T-helper 2 cell treated with Interferon-gamma antibody and Interleukin-4, amounts not matched to agents 100 ng/mL and 5 ng/mL, for 36 hours (primary cell): ENCODE measurements around the gene UTP20. TPM values are rescaled to one million over a fixed set of nuclear protein-coding genes. Genes with fewer than 3 reads are reported as not detected.
"Not testable (repeated sequence)": the region's sequence is repeated elsewhere in the genome, so short reads cannot be mapped to it uniquely, and the experiment has no call there.

ENCODE experiments used
- intact Hi-C: fragments of 100-400 bp; cut with micrococcal nuclease; formaldehyde crosslinking; loops from one replicate; pipeline ENCODE4 v1.15.1; 2023
- total RNA-seq: library from RNA; stranded (reverse); gene quantifications from 2 replicates; pipeline ENCODE4 v1.2.3, GENCODE V29; 2022

The UTP20 gene
- total RNA-seq, 1 donor from 2014 or later: 23.7 TPM

DNA sequence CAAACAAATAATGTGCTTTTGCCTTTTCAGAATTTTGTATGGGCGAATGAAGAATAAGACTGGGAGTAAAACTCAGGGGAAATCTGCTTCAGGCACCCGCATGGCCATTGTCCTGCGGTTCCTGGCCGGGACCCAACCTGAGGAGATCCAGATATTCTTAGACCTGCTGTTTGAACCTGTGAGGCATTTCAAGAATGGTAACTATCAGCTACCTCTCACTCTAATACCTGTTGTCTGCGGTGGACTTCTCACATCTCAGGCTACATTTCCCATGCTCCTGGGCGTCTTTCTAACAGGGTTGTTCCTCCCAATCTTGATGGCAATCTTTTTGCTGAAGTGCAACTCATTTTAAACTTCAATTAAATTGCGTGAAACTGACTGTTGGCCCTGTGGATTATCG, 47.1 kb downstream of the UTP20 start:
- intact Hi-C loops: no loop called here

GRCh38 chr12:101327546-101327945, 47.6 kb downstream of the UTP20 start:
- intact Hi-C loops: no loop called here

DNA sequence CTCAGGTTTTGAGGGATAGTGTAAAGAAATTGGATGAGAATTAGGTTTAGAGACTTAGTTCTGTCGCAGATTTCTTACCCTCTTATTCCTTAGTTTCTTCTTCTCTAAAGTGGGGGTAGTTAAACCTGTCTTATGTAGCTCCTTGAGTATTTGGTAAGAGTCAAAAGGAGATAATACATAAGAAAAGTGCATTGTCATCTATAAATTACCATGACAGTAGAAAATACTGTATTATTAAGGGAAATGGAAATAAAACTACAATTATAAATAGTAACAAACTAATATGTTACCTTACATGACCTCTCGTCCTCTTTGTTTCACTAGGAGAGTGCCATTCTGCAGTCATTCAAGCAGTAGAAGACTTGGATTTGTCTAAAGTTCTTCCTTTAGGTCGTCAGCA, 49.0 kb downstream of the UTP20 start:
- intact Hi-C loops: no loop called here

- intact Hi-C loops: no loop called here
Observed at GRCh38 chr12:101330631-101331030, 50.7 kb downstream of the UTP20 start.

GRCh38 chr12:101336437-101336836, 56.5 kb downstream of the UTP20 start:
- intact Hi-C loops: no loop called here

DNA sequence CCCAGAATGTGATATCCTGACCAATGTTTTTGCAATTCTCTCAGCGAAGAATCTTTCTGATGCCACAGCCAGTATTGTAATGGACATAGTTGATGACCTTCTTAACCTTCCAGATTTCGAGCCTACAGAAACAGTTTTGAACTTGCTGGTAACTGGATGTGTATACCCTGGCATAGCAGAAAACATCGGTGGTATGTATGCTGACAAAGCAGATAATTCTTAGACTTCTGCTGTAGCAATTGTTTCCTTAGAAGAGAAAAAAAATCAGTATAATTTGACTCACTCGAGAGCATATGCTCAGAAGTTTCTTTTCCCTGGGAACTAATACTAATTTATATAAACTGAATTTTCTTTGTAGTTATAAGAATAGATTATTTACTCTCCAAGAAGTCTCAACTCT, 58.2 kb downstream of the UTP20 start:
- intact Hi-C loops: no loop called here

- intact Hi-C loops: no loop called here
Observed at GRCh38 chr12:101343893-101344292, 64.0 kb downstream of the UTP20 start.

GRCh38 chr12:101351682-101352081, 71.8 kb downstream of the UTP20 start:
- intact Hi-C loops: no loop called here

DNA sequence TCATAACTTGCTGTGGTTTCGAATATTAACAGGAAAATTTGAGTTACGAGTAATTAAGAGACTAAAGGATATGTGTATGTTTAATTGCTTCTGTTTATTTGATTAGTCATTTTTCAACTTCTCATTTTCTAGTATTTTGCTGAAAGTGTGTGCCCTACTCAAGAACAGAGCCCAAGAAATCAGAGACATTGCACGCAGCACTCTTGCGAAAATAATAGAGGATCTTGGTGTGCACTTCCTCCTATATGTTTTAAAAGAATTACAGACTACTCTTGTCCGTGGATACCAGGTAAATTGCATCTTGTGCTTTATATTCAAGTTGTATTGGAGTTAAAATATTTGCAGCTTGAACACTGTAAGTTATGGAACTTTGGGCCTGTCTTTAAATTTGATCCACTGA, 76.9 kb downstream of the UTP20 start:
- intact Hi-C loops: no loop called here

DNA sequence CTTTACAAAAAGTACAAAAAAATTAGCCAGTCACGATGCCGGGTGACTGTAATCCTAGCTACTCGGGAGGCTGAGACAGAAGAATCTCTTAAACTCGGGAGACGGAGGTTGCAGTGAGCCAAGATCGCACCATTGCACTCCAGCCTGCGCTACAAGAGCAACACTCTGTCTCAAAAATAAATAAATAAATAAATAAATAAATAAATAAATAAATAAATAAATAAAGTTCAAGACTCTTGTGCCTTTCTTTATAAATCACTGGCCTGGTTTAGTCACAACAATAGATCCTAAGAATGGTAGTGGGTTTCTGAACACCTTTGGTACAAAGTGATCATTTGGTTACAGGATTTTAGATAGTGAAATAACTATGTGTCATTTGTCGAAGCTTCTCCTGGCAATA, 81.5 kb downstream of the UTP20 start:
- intact Hi-C loops: no loop called here

DNA sequence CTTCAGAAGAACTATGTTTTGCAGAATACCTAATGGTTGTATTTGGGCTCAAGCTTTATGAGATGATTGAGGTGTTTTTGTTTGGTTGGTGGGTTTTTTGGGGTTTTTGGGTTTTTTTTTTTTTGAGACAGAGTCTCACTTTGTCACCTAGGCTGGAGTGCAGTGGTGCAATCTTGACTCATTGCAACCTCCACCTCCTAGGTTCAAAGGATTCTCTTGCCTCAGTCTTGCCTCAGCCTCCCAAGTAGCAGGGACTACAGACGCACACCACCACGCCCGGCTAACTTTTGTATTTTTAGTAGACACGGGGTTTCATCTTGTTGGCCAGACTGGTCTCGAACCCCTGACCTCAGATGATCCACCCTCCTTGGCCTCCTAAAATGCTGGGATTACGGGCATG, 88.1 kb downstream of the UTP20 start:
- intact Hi-C loops: no loop called here

GRCh38 chr12:101372431-101372830, 92.5 kb downstream of the UTP20 start:
- intact Hi-C loops: no loop called here

GRCh38 chr12:101375573-101375972, 95.7 kb downstream of the UTP20 start:
- intact Hi-C loops: no loop called here

DNA sequence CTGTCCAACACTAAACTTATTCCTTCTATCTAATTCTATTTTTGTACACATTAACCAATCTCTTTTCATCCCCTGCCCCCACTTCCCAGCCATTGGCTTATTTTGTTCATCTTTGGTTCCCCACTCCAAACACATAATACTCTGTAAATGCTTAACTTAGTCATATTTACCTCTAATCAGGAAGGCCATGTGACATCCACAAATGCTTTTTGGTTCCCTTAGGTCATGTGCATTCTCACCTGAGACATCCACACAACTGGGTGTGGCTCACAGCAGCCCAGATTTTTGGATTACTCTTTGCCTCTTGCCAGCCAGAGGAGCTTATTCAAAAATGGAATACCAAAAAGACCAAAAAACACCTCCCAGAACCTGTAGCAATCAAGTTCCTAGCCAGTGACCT, 99.2 kb downstream of the UTP20 start:
- intact Hi-C loops: no loop called here

DNA sequence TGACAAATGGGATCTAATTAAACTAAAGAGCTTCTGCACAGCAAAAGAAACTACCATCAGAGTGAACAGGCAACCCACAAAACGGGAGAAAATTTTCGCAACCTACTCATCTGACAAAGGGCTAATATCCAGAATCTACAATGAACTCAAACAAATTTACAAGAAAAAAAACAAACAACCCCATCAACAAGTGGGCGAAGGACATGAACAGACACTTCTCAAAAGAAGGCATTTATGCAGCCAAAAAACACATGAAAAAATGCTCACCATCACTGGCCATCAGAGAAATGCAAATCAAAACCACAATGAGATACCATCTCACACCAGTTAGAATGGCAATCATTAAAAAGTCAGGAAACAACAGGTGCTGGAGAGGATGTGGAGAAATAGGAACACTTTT, 111.3 kb downstream of the UTP20 start:
- intact Hi-C loops: not testable (repeated sequence)

- intact Hi-C loops: loop anchor here (2.0 to 10.0 kb wide), 4 partner anchors 290 to 658 kb away; partner anchors contain the start of genes CHPT1, GNPTAB and WASHC3
Observed at GRCh38 chr12:101407049-101407435, 127.1 kb downstream of the UTP20 start.

GRCh38 chr12:101407436-101408345, 127.8 kb downstream of the UTP20 start, which contains the start of gene ARL1:
ARL1 (minus strand) TSS chr12:101407772; CDS start chr12:101407645, 127 bp downstream.
- intact Hi-C loops: loop anchor here (1.0 to 10.0 kb wide), 5 partner anchors 127 to 657 kb away; partner anchors contain the start of genes CHPT1, GNPTAB, UTP20 and WASHC3

- intact Hi-C loops: not testable (repeated sequence)
Observed at GRCh38 chr12:101410169-101410568, 130.3 kb downstream of the UTP20 start.

GRCh38 chr12:101414533-101415119, 134.7 kb downstream of the UTP20 start:
- intact Hi-C loops: loop anchor here (1.0 to 2.0 kb wide), 2 partner anchors 344 to 425 kb away; no protein-coding TSS in a partner anchor

GRCh38 chr12:101415228-101415627, 135.3 kb downstream of the UTP20 start:
- intact Hi-C loops: loop anchor here (2.0 kb wide), 1 partner anchor 344 kb away; no protein-coding TSS in a partner anchor

DNA sequence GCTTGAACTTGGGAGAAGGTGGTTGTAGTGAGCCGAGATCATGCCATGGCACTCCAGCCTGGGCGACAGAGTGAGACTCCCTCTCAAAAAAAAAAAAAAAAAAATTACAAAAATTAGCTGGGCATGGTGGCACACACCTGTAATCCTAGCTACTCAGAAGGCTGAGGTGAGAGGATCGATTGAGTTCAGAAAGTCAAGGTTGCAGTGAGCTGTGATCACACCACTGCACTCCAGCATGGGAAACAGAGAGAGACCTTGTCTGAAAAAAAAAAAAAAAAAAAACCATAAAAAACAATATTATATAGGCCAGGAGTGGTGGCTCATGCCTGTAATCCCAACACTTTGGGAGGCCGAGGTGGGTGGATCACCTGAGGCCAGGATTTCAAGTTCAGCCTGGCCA, 142.2 kb downstream of the UTP20 start:
- intact Hi-C loops: not testable (repeated sequence)

- intact Hi-C loops: no loop called here
Observed at GRCh38 chr12:101424620-101425019, 144.7 kb downstream of the UTP20 start.
